NCI-H1694 treated with DMSO at 0.1 percent for 48 hours (cell line): Measurements from ENCODE around the gene COLGALT1.
"Not testable (repeated sequence)": the region's sequence is repeated elsewhere in the genome, so short reads cannot be mapped to it uniquely, and the experiment has no call there.

ENCODE experiments used
- DNase-seq: peaks from one replicate; lab custom pipeline; 2025; lab: John Stamatoyannopoulos, UW

COLGALT1 gene

GRCh38 chr19:17555480-17555928, at the start of gene COLGALT1:
TSS of gene COLGALT1 (plus strand) at chr19:17555649. CDS start at chr19:17555714, 65 bp downstream.
- peak; percentile 84 for DNase-seq

DNA sequence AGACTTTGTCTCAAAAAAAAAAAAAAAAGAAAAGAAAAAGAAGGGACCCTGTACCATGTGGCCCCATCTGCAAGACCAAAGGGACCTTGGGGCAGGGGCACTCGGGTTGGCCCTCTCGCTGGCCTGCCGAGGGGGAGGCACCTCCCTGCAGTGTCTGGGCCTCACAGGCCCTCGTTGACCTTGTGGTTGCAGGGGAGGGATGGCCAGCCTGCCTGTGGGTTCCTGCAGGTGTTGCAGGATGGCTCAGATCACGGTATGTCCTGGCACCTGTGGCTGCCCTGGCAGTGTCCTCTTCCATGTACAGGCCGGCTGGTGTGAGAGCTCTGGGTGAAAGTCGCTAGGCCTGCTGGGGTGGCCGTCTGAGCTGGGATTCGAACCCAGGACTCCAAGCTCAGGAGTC, 48.7 kb upstream of the COLGALT1 start:
- DNase-seq, result no peak

GRCh38 chr19:17508558-17508933, 46.9 kb upstream of the COLGALT1 start:
- DNase-seq, result not testable (repeated sequence)

GRCh38 chr19:17510220-17510993, 45.0 kb upstream of the COLGALT1 start:
- DNase-seq, result no peak

DNA sequence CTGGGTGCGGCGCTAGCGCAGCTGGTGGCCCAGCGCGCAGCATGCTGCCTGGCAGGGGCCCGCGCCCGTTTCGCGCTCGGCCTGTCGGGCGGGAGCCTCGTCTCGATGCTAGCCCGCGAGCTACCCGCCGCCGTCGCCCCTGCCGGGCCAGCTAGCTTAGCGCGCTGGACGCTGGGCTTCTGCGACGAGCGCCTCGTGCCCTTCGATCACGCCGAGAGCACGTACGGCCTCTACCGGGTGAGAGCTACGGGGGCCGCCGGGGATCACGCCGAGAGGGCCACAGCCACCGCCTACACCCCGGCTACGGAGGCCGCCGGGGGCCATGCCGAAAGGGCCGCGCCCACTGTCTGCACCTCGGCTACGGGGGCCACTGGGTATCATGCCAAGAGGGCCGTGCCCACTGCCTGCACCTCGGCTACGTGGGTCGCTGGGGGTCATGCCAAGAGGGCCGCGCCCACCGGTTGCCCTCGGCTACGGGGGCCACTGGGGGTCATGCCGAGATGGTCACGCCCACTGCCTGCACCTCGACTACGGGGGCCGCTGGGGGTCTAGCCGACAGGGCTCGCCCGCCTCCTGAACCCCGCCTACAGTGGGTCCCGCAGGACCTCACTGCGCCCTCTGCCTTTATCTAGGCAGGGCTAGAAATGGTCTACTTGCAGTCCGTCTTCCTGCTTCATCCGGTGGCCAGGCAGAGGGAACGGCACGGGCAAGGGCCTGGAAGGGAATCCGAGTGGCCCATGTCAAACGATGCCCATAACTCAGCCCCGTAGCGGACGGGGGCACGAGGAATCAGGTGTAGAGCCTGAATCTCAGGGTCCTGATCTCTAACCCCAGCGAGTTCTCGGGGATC, 43.5 kb upstream of the COLGALT1 start:
- DNase-seq, result peak; percentile 17

DNA sequence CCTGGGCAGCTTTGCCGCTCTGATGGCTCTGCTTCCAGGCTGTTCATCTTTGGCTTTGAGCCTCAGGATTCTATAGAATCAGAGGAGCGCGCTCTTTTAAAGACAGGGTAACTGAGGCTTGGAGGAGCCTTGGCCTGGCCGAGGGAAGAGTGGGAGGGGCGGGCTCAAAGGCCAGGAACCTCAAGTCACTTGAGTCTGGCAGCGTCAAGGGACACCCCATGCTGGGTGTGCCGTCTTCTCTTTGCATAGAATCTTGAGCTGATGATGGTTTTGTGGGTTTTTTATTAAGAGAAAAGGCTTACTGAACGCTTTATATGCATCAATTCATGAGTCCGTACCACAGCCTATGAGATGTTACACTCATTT, 42.9 kb upstream of the COLGALT1 start:
- no peak for DNase-seq

DNA sequence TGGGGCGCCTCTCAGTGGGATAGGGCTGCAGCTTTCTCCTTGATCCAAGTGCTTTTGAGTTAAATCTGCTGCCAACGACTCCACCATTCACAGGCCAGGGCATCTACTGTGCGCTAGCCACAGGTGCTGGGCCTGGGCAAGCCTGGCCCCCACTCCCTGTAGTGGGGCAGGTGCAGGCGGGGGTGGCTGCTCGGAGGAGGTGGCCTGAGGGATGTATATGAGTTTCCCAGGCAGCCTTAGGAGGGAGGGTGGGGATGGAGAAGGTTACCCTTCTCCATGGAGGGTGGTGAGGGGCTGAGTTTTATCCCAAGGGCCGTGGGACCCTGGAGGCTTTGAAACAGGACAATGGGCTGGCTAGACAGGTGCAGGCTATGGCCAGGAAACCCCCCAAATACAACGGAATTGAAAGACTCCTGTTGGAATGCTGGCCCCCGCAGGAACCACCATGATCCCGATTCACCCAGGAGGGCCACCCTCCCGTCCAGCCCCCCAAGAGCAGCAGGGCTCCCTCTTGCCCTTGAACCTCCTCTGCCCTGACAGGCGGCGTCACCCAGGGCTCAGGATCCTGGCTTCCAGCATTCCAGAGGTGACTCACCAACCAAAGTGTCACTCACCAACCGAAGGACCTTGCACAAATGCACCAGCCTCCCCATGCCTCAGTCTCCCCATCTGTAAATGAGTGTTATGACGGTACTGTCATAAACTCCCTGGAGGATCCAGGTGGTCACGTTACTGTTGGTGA, 39.9 kb upstream of the COLGALT1 start:
- DNase-seq, result no peak

DNA sequence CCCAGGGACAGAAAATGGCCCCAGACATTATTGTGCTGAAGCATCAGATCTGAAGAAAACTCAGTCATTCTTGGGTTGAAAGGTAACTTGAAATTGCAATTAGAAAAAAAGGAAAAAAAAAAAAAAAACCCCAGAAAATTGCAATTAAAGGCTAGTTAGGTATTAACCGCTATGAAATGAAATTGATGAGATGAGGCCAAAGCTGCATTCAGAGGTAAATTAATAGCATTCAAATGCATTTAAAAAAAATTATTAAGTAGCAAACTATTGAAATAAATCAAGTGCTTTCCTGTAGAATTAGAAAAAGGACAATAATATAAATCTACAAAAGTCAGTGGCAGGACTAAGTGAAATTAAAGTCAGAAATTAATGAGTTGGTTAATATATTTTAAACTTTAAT, 37.6 kb upstream of the COLGALT1 start:
- no peak for DNase-seq

DNA sequence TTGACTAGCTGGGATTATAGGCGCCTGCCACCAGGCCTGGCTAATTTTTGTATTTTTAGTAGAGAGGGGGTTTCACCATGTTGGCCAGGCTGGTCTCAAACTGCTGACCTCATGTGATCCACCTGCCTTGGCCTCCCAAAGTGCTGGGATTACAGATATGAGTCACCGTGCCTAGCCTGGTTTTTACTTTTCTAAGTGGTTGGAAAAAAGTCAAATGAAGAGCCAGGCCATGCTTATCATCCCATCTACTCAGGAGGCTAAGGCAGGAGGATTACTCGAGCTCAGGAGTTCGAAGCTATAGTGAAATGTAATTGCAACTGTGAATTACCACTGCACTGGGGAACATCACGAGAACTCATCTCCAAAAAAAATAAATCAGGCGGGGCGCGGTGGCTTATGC, 36.8 kb upstream of the COLGALT1 start:
- DNase-seq, result not testable (repeated sequence)

- no peak for DNase-seq
Measured at GRCh38 chr19:17519967-17520366, 35.5 kb upstream of the COLGALT1 start.

- no peak for DNase-seq
Measured at GRCh38 chr19:17520865-17521264, 34.6 kb upstream of the COLGALT1 start.

DNA sequence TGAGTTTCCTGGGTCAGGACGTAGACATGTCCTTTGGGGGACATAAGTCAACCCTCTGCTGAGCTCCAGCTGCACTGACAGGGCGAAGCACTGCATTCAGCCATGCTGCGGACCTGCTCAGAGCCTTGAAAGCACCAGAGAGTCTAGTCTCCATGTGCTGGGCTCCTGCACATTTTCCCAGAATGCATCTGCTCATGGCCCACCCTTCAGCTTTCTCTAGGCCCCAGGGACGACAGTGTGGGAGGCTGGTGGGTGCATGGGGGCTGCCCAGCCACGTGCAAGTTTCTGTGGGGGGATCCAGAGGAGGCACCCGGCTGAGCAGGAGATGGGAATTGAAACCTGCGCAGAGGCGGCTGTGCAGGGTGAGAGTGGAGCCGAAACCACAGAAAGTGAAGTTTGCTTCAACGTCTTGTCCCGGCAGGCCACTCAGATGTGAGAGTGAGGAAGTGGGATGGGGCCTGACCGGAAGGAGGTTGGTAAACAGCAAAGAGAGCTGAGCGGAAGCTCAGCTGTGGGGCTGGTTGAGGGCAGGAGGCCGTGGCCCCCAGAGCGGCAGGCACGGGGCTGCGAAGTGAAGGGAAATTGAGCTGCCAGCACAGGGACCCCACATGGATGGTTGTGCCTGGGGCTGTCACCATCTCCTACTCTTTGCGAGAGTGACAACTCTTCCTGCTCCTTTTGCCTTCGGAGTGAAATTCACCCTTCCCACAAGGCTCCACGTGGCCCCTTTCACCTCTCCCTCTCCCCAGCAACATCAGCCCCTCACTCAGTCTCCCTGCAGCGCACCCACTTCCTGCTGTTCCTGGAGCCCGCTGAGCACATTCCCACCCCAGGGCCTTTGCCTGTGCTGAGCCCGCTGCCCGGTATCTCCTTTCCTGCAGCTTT, 32.2 kb upstream of the COLGALT1 start:
- peak; percentile 16 for DNase-seq

DNA sequence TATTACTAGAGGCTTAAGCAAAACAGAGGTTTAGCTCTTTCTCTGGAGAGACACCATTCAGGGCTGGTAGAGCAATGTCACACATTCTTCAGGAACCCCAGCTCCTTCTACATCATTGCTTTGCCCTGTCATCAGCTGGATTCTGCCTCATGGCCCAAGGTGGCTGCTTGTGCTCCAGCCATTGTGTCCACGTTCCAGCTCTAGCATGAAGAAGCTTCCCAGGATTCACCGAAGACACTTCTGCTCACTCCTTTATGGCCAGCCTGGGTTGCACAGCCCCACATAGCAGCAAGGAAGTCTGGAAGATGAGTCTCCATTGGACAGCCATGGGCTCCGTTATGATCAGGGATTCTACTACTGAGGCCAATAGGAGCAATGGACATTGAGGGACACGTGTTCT, 30.8 kb upstream of the COLGALT1 start:
- DNase-seq, result no peak

- DNase-seq, result no peak
Measured at GRCh38 chr19:17525141-17525540, 30.3 kb upstream of the COLGALT1 start.

- DNase-seq, result no peak
Measured at GRCh38 chr19:17526922-17527321, 28.5 kb upstream of the COLGALT1 start.

GRCh38 chr19:17527326-17527725, 28.1 kb upstream of the COLGALT1 start:
- DNase-seq, result no peak

DNA sequence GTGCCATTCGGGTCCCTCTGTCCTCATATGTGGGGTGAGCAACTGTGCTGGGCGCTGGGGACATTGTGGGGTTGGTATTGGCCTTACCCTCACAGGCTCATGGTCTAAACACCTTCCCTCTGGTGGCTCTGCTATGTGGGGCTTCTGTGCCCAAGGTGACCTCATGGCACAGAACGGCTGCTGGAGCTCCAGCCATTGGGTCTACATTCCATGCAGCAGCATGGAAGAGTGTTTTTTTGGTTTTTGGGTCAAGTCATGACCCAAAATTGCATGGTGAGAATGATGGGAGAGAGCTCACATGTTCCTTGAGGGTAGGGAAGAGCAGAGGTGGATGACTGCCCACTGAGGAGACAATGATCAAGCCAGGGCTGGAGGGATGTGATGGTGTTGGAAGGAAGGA, 26.8 kb upstream of the COLGALT1 start:
- DNase-seq, result no peak

DNA sequence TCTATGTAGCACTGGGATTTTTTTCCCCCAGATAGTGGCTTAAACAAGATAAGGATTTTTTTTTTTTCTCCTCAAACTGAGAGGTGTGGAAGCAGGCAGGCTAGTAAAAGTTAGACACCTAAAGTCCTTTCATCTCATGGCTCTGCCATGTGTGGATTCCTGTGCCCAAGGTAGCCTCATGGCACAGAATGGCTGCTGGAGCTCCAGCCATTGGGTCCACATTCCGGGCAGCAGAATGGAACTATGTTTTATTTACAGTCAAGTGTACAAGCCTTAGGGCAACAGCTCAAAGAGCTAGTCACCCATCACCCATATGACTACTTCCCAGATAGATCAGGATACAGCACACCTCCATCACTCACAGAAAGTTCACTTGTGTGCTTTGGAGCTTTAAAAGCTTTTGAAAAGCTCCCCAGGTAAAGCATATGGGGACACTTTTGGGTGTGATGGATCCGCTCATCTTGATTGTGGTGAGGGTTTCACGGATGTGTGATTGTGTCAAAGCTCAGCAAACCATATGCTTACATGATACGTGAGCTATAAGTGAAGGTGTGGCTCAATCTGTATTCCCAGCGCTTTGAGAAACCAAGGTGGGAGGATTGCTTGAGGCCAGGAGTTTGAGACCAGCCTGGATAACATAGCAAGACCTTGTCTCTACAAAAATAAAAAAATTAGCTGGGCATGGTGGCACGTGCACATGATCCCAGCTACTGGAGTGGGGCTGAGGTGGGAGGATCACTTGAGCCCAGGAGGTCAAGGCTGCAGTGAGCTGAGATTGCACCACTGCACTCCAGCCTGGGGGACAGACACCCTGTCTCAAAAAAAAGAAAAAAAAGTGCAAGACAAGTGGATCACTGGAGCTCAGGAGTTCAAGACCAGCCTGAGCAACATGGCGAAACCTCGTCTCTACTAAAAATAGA, 25.9 kb upstream of the COLGALT1 start:
- no peak for DNase-seq

DNA sequence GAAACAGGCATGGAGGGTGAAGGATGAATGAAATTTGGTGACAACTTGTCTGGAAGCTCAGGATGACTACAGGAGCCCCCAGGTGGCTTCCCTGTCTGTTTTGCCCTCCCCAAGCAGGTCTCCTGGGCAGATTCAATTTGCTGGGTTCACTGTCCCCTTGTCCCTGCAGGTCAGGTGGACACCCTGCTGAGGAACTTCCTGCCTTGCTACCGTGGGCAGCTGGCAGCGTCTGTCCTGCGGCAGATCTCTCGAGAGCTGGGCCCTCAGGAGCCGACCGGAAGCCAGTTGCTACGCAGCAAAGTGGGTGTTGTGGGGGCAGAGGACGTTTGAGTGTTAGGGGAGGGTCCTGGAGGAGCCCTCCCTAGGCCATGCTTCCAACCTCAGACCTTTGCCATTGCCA, 24.9 kb upstream of the COLGALT1 start:
- no peak for DNase-seq

DNA sequence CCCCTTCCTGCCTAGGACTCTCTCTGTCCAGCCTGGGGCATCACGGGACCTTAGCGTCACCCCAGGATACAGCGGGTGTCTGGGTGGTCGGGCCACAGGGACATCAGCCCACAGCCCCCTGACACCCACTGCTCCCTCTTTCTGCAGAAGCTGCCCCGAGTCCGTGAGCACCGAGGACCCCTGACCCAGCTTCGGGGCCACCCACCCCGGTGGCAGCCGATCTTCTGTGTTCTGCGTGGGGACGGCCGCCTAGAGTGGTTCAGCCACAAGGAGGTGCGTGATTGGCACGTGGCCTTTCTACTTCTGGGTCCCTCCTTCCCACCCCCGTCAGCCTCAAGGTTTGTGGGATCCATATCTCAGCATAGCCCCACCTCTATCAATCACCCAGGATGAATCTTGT, 23.3 kb upstream of the COLGALT1 start:
- DNase-seq, result no peak
